Hematopoietic multipotent progenitor cell (in vitro differentiated cells): Measurements from ENCODE around the gene ERBB4. TPM values are rescaled to one million over a fixed set of nuclear protein-coding genes. Genes with fewer than 3 reads are reported as not detected.

Experiments
- DNase-seq, 3 donors: peaks; one replicate each; pipeline ENCODE4 v3.0.0-alpha.2; 2011 to 2015; ENCODE audit warnings: low read depth in 2 of 3, low spot score in 2 of 3
- total RNA-seq: library from RNA; depleted of rRNA; stranded (reverse); fragments of >200 nt; gene quantifications from one replicate; pipeline ENCODE4 v1.2.3, GENCODE V29; 2012

ERBB4 gene
- total RNA-seq, 1 donor = not detected

GRCh38 chr2:211948932-211949331, 589.7 kb downstream of the ERBB4 start:
- no peak for DNase-seq

- no peak for DNase-seq
These were observed 591.6 kb downstream of the ERBB4 start for GRCh38 chr2:211946960-211947359.

GRCh38 chr2:211944572-211944971, 594.0 kb downstream of the ERBB4 start:
- DNase-seq = no peak

- DNase-seq = no peak
These were observed 596.4 kb downstream of the ERBB4 start for GRCh38 chr2:211942153-211942552.

GRCh38 chr2:211941216-211941747, 597.3 kb downstream of the ERBB4 start:
- DNase-seq = no peak

GRCh38 chr2:211939177-211939576, 599.4 kb downstream of the ERBB4 start:
- DNase-seq = no peak

- no peak for DNase-seq
These were observed 603.8 kb downstream of the ERBB4 start for GRCh38 chr2:211934811-211935210.

GRCh38 chr2:211931314-211931713, 607.3 kb downstream of the ERBB4 start:
- DNase-seq = no peak

GRCh38 chr2:211930331-211930730, 608.3 kb downstream of the ERBB4 start:
- DNase-seq = peak in 1 of 3 donors; percentile 6

- DNase-seq = no peak
These were observed 610.4 kb downstream of the ERBB4 start for GRCh38 chr2:211928201-211928600.

- DNase-seq = no peak
These were observed 615.6 kb downstream of the ERBB4 start for GRCh38 chr2:211923019-211923418.

GRCh38 chr2:211903961-211904360, 634.6 kb downstream of the ERBB4 start:
- DNase-seq = no peak

- DNase-seq = no peak
These were observed 637.3 kb downstream of the ERBB4 start for GRCh38 chr2:211901226-211901846.

GRCh38 chr2:211900518-211900917, 638.1 kb downstream of the ERBB4 start:
- no peak for DNase-seq

- DNase-seq = no peak
These were observed 638.6 kb downstream of the ERBB4 start for GRCh38 chr2:211900000-211900399.

GRCh38 chr2:211898702-211899101, 639.9 kb downstream of the ERBB4 start:
- no peak for DNase-seq

GRCh38 chr2:211881449-211881848, 657.2 kb downstream of the ERBB4 start:
- DNase-seq = no peak

GRCh38 chr2:211879323-211879722, 659.3 kb downstream of the ERBB4 start:
- DNase-seq = no peak

- DNase-seq = no peak
These were observed 661.5 kb downstream of the ERBB4 start for GRCh38 chr2:211877061-211877460.

- no peak for DNase-seq
These were observed 663.1 kb downstream of the ERBB4 start for GRCh38 chr2:211875488-211875887.

- no peak for DNase-seq
These were observed 669.5 kb downstream of the ERBB4 start for GRCh38 chr2:211868996-211869533.

- DNase-seq = no peak
These were observed 670.7 kb downstream of the ERBB4 start for GRCh38 chr2:211867845-211868451.
